K562 (cell line): ENCODE measurements around the gene RPTOR.

Experiments
- ATF2 ChIP-seq: sonication (generic); formaldehyde crosslinking; IDR thresholded peaks from 2 replicates; pipeline ENCODE4 v1.8.1; 2022; ENCODE audit warnings: missing genetic modification reagents
- CTCF ChIP-seq, 3 experiments: IDR thresholded peaks in 2 of 3; conservative IDR thresholded peaks in 1 of 3; 2 replicates each; pipeline ENCODE4 v1.5.1; 2011 to 2012; ENCODE audit warnings: low read length in 3 of 3, mild to moderate bottlenecking in 3 of 3, control low read depth in 2 of 3, improper control_type of control experiment in 1 of 3, inconsistent platforms in 1 of 3, low read depth in 1 of 3, mixed read lengths in 1 of 3, moderate library complexity in 1 of 3; ENCODE audit not compliant: insufficient read depth in 2 of 3
- EZH2 ChIP-seq: IDR thresholded peaks from 2 replicates; pipeline ENCODE4 v1.6.1; 2012; ENCODE audit warnings: low read depth, mild to moderate bottlenecking, inconsistent platforms, low read length, borderline replicate concordance
- HLTF ChIP-seq: fragments of 450-650 bp; IDR thresholded peaks from 2 replicates; pipeline ENCODE4 v1.6.1; 2016
- POLR2A ChIP-seq: fragments of 450-650 bp; conservative IDR thresholded peaks from 2 replicates; pipeline ENCODE4 v1.6.1; 2016
- RFX7 ChIP-seq: fragments of 250-450 bp; sonication (Bioruptor Pico); IDR thresholded peaks from 2 replicates; pipeline ENCODE4 v1.5.1; 2021; ENCODE audit warnings: mild to moderate bottlenecking
- RNF2 ChIP-seq: sonication (generic); IDR thresholded peaks from 2 replicates; pipeline ENCODE4 v1.6.1; 2016
- SPI1 ChIP-seq: IDR thresholded peaks from 2 replicates; pipeline ENCODE4 v1.6.1; 2011; ENCODE audit warnings: low read depth, low read length, control low read depth, borderline replicate concordance
- TBP ChIP-seq: optimal IDR thresholded peaks from 2 replicates; pipeline ENCODE3; 2011; ENCODE audit warnings: low read depth, low read length, improper control_type of control experiment
- ZFP36 ChIP-seq: fragments of 150-350 bp; IDR thresholded peaks from 2 replicates; pipeline ENCODE4 v1.6.1; 2018; ENCODE audit warnings: low read length, low read depth; ENCODE audit not compliant: partially characterized antibody
- TF ChIP-seq, protein P1 (sequence below), 2 experiments: fragments of 450-650 bp; formaldehyde crosslinking in 1 of 2; IDR thresholded peaks; 2 replicates each; pipeline versions ENCODE4 v1.4.0 to v1.6.1; 2014 to 2020; ENCODE audit warnings: mild to moderate bottlenecking in 2 of 2, borderline replicate concordance in 1 of 2, low read depth in 1 of 2
- TF ChIP-seq, protein P2 (sequence below): sonication (generic); formaldehyde crosslinking; IDR thresholded peaks from 2 replicates; pipeline ENCODE4 v1.9.0; 2022; ENCODE audit warnings: mild to moderate bottlenecking, missing genetic modification reagents
- TF ChIP-seq, protein P3 (sequence below): sonication (generic); formaldehyde crosslinking; IDR thresholded peaks from 2 replicates; pipeline ENCODE4 v1.8.1; 2023; ENCODE audit warnings: mild to moderate bottlenecking, missing genetic modification reagents
- TF ChIP-seq, protein P4 (sequence below): fragments of 450-650 bp; formaldehyde crosslinking; IDR thresholded peaks from 2 replicates; pipeline ENCODE4 v1.4.0; 2020; ENCODE audit warnings: mild to moderate bottlenecking, moderate library complexity

DNA sequence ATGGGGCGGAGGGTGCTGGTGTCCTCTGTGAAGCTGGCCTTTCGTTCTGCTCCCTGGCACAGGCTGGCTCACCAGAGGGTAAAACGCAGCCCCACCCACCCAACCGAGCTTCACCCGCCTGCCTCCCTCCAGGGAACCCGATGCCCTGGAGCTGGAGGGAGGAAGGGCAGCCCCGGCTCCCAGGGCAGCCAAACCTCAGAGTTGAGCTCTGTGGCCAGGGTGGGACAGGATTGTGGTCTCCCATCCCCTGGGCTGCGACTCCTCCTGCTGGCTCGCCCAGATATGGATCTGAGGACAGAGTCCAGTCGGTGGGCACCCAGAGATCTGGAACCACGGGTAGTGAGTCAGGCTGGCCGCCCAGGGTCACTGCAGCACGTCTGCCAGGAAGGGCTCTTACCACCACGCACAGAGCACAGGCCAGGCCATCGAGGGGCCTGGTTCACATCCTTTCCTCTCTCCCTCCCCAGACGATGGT lies 404.4 kb downstream of the RPTOR start:
- TF ChIP-seq ATF2 (CRISPR knock-in tag) (no peak), TBP (no peak), CTCF (IDR thresholded peaks at IDR 0.05 in 2 of 3, conservative IDR thresholded peaks at IDR 0.05 in 1 of 3; ENCODE audit: insufficient read depth in 2 of 3, low read depth in 1 of 3, low read length in 3 of 3) (no peak), RFX7 (CRISPR knock-in tag) (no peak), RNF2 (no peak), SPI1 (no peak), ZFP36 (no peak), POLR2A (no peak), HLTF (no peak), EZH2 (no peak)
- TF ChIP-seq, protein P1, sequence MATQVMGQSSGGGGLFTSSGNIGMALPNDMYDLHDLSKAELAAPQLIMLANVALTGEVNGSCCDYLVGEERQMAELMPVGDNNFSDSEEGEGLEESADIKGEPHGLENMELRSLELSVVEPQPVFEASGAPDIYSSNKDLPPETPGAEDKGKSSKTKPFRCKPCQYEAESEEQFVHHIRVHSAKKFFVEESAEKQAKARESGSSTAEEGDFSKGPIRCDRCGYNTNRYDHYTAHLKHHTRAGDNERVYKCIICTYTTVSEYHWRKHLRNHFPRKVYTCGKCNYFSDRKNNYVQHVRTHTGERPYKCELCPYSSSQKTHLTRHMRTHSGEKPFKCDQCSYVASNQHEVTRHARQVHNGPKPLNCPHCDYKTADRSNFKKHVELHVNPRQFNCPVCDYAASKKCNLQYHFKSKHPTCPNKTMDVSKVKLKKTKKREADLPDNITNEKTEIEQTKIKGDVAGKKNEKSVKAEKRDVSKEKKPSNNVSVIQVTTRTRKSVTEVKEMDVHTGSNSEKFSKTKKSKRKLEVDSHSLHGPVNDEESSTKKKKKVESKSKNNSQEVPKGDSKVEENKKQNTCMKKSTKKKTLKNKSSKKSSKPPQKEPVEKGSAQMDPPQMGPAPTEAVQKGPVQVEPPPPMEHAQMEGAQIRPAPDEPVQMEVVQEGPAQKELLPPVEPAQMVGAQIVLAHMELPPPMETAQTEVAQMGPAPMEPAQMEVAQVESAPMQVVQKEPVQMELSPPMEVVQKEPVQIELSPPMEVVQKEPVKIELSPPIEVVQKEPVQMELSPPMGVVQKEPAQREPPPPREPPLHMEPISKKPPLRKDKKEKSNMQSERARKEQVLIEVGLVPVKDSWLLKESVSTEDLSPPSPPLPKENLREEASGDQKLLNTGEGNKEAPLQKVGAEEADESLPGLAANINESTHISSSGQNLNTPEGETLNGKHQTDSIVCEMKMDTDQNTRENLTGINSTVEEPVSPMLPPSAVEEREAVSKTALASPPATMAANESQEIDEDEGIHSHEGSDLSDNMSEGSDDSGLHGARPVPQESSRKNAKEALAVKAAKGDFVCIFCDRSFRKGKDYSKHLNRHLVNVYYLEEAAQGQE (IDR thresholded peaks at IDR 0.05; ENCODE audit: borderline replicate concordance): no peak
- TF ChIP-seq, protein P1 (CRISPR knock-in tag; IDR thresholded peaks at IDR 0.05; ENCODE audit: low read depth): no peak
- TF ChIP-seq, protein P2, sequence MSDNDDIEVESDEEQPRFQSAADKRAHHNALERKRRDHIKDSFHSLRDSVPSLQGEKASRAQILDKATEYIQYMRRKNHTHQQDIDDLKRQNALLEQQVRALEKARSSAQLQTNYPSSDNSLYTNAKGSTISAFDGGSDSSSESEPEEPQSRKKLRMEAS (CRISPR knock-in tag): no peak
- TF ChIP-seq, protein P3, sequence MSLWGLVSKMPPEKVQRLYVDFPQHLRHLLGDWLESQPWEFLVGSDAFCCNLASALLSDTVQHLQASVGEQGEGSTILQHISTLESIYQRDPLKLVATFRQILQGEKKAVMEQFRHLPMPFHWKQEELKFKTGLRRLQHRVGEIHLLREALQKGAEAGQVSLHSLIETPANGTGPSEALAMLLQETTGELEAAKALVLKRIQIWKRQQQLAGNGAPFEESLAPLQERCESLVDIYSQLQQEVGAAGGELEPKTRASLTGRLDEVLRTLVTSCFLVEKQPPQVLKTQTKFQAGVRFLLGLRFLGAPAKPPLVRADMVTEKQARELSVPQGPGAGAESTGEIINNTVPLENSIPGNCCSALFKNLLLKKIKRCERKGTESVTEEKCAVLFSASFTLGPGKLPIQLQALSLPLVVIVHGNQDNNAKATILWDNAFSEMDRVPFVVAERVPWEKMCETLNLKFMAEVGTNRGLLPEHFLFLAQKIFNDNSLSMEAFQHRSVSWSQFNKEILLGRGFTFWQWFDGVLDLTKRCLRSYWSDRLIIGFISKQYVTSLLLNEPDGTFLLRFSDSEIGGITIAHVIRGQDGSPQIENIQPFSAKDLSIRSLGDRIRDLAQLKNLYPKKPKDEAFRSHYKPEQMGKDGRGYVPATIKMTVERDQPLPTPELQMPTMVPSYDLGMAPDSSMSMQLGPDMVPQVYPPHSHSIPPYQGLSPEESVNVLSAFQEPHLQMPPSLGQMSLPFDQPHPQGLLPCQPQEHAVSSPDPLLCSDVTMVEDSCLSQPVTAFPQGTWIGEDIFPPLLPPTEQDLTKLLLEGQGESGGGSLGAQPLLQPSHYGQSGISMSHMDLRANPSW (CRISPR knock-in tag): no peak
- TF ChIP-seq, protein P4, sequence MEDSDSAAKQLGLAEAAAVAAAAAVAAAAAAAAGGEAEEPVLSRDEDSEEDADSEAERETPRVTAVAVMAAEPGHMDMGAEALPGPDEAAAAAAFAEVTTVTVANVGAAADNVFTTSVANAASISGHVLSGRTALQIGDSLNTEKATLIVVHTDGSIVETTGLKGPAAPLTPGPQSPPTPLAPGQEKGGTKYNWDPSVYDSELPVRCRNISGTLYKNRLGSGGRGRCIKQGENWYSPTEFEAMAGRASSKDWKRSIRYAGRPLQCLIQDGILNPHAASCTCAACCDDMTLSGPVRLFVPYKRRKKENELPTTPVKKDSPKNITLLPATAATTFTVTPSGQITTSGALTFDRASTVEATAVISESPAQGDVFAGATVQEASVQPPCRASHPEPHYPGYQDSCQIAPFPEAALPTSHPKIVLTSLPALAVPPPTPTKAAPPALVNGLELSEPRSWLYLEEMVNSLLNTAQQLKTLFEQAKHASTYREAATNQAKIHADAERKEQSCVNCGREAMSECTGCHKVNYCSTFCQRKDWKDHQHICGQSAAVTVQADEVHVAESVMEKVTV (CRISPR knock-in tag): no peak
